K562 (cell line): ENCODE measurements around the gene ZBTB24.

ENCODE experiments used
- CREM ChIP-seq: IDR thresholded peaks from 2 replicates; pipeline ENCODE4 v1.6.1; 2014; ENCODE audit warnings: antibody characterized with exemption, low read depth
- E2F6 ChIP-seq, 2 experiments: IDR thresholded peaks; 2 replicates each; pipeline ENCODE4 v1.6.1; 2011; ENCODE audit warnings: borderline replicate concordance in 1 of 2, control low read depth in 1 of 2, low read depth in 1 of 2, low read length in 1 of 2, mild to moderate bottlenecking in 1 of 2, mixed read lengths in 1 of 2, moderate library complexity in 1 of 2; ENCODE audit not compliant: insufficient read depth in 1 of 2, insufficient read length in 1 of 2, poor library complexity in 1 of 2, severe bottlenecking in 1 of 2; ENCODE audit errors: extremely low read depth in 1 of 2
- FOXJ2 ChIP-seq: fragments of 200-800 bp; sonication (Bioruptor generic); IDR thresholded peaks from 2 replicates; pipeline ENCODE4 v1.6.1; 2016; ENCODE audit warnings: missing genetic modification characterization, missing compliant biosample characterization
- MAZ ChIP-seq, 2 experiments: fragments of 450-650 bp in 1 of 2; sonication (generic) in 1 of 2; formaldehyde crosslinking; IDR thresholded peaks in 1 of 2; conservative IDR thresholded peaks in 1 of 2; 2 replicates each; pipeline versions ENCODE4 v1.4.0 to v1.5.0; 2020; ENCODE audit warnings: mild to moderate bottlenecking in 1 of 2, missing genetic modification reagents in 1 of 2
- MCM3 ChIP-seq: fragments of 450-650 bp; IDR thresholded peaks from 2 replicates; pipeline ENCODE4 v1.6.1; 2016
- POLR2A ChIP-seq: fragments of 450-650 bp; conservative IDR thresholded peaks from 2 replicates; pipeline ENCODE4 v1.6.1; 2016
- SIRT6 ChIP-seq: IDR thresholded peaks from one replicate; pipeline ENCODE4 v1.6.1; 2012; ENCODE audit warnings: low read depth, mild to moderate bottlenecking, control low read depth, inconsistent platforms, low read length, moderate library complexity
- TCF7 ChIP-seq: sonication (generic); IDR thresholded peaks from 2 replicates; pipeline ENCODE4 v1.6.1; 2016; ENCODE audit warnings: antibody characterized with exemption, borderline replicate concordance
- TSC22D4 ChIP-seq: fragments of 450-650 bp; IDR thresholded peaks from 2 replicates; pipeline ENCODE4 v1.6.1; 2016; ENCODE audit warnings: missing genetic modification characterization, missing biosample characterization, control low read depth
- TF ChIP-seq, protein P1 (sequence below), 3 experiments: IDR thresholded peaks in 2 of 3; conservative IDR thresholded peaks in 1 of 3; 2 replicates each; pipeline ENCODE4 v1.5.1; 2011 to 2012; ENCODE audit warnings: low read length in 3 of 3, mild to moderate bottlenecking in 3 of 3, control low read depth in 2 of 3, improper control_type of control experiment in 1 of 3, inconsistent platforms in 1 of 3, low read depth in 1 of 3, mixed read lengths in 1 of 3, moderate library complexity in 1 of 3; ENCODE audit not compliant: insufficient read depth in 2 of 3

DNA sequence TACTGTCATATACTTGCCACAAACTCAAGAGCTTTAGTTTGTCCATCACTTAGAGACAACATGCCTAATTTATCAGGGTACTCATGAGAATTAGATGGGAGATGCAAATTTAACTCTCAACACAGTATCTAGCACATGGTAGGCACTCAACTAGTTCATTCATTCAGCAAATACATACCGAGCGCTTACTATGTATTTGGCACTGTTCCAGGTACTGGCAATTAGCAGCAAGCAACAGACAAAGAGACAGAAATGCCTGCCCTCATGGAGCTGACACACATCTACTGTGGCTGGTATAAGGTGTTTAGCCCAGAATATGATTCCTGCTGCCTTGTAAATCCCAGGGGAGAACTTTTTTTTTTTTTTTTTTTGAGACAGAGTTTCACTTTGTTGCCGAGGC is 32.2 kb downstream of the ZBTB24 start:
- TF ChIP-seq POLR2A = no peak
- no peak for TF ChIP-seq TCF7
- TF ChIP-seq, protein P1, sequence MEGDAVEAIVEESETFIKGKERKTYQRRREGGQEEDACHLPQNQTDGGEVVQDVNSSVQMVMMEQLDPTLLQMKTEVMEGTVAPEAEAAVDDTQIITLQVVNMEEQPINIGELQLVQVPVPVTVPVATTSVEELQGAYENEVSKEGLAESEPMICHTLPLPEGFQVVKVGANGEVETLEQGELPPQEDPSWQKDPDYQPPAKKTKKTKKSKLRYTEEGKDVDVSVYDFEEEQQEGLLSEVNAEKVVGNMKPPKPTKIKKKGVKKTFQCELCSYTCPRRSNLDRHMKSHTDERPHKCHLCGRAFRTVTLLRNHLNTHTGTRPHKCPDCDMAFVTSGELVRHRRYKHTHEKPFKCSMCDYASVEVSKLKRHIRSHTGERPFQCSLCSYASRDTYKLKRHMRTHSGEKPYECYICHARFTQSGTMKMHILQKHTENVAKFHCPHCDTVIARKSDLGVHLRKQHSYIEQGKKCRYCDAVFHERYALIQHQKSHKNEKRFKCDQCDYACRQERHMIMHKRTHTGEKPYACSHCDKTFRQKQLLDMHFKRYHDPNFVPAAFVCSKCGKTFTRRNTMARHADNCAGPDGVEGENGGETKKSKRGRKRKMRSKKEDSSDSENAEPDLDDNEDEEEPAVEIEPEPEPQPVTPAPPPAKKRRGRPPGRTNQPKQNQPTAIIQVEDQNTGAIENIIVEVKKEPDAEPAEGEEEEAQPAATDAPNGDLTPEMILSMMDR (IDR thresholded peaks at IDR 0.05 in 2 of 3, conservative IDR thresholded peaks at IDR 0.05 in 1 of 3; ENCODE audit: insufficient read depth in 2 of 3, low read depth in 1 of 3, low read length in 3 of 3) = no peak
- TF ChIP-seq MAZ (CRISPR knock-in tag; conservative IDR thresholded peaks at IDR 0.05 in 1 of 2, IDR thresholded peaks at IDR 0.05 in 1 of 2) = no peak
- TF ChIP-seq FOXJ2 (tag) = no peak
- no peak for TF ChIP-seq MCM3
- no peak for TF ChIP-seq SIRT6
- TF ChIP-seq CREM = no peak
- no peak for TF ChIP-seq E2F6 (IDR thresholded peaks at IDR 0.05; ENCODE audit: borderline replicate concordance in 1 of 2, extremely low read depth in 1 of 2, insufficient read depth in 1 of 2, insufficient read length in 1 of 2, low read depth in 1 of 2, low read length in 1 of 2, poor library complexity in 1 of 2, severe bottlenecking in 1 of 2)
- TF ChIP-seq TSC22D4 (tag) = no peak
